A549 (cell line): Measurements from ENCODE around the gene ARMC9. TPM values are rescaled to one million over a fixed set of nuclear protein-coding genes. Genes with fewer than 3 reads are reported as not detected.

ENCODE experiments used
- ATAC-seq, 2 experiments: fragments of 200-7000 bp in 1 of 2; fragments of >200 bp in 1 of 2; cut with Nextera tagmentation in 1 of 2; cut with Tn5 transposase in 1 of 2; 3 replicates each; pipeline versions ENCODE4 v1.8.0 to v1.9.1; 2018 to 2020; ENCODE audit warnings: mild to moderate bottlenecking in 1 of 2, moderate library complexity in 1 of 2
- CTCF ChIA-PET: fragments of 300-600 bp; sonication (Branson Sonifier 250); formaldehyde crosslinking; extraction: SDS; loops from one replicate; lab custom pipeline; 2021; ENCODE audit warnings: antibody characterized with exemption, inconsistent platforms; lab: Yijun Ruan, JAX
- POLR2A ChIA-PET: fragments of 350-600 bp; formaldehyde crosslinking; extraction: SDS; loops from one replicate; lab custom pipeline; 2021; ENCODE audit warnings: antibody characterized with exemption, inconsistent platforms; lab: Yijun Ruan, JAX
- DNase-seq, 2 experiments: peaks; one replicate each; pipeline versions ENCODE4 v3.0.0 to v3.0.0-alpha.2; 2011 to 2016; ENCODE audit warnings: low read depth in 1 of 2, low spot score in 1 of 2
- FAIRE-seq: peaks from 2 replicates; lab custom pipeline; 2011; peaks lifted over from hg19 to GRCh38; lab: Jason Lieb, UNC
- H3K27ac ChIP-seq, 2 experiments: fragments of >200 bp; sonication (Bioruptor Twin); formaldehyde crosslinking; 3 replicates each; pipeline ENCODE4 v1.5.1; 2016 to 2017
- H3K4me1 ChIP-seq: fragments of >200 bp; sonication (Bioruptor Twin); formaldehyde crosslinking; 3 replicates; pipeline ENCODE4 v1.6.1; 2016
- H3K4me2 ChIP-seq: fragments of >200 bp; sonication (Bioruptor Twin); formaldehyde crosslinking; 3 replicates; pipeline ENCODE4 v1.6.1; 2016
- H3K4me3 ChIP-seq: fragments of >200 bp; sonication (Bioruptor Twin); formaldehyde crosslinking; 3 replicates; pipeline ENCODE4 v1.5.1; 2016
- H3K9me3 ChIP-seq: fragments of >200 bp; sonication (Bioruptor Twin); formaldehyde crosslinking; 3 replicates; pipeline ENCODE4 v1.6.1; 2016
- CBX8 ChIP-seq: fragments of 200-600 bp; sonication (generic); IDR thresholded peaks from 2 replicates; pipeline ENCODE4 v1.6.1; 2016
- CEBPB ChIP-seq, 2 experiments: fragments of >200 bp in 1 of 2; sonication (Bioruptor Twin) in 1 of 2; formaldehyde crosslinking in 1 of 2; IDR thresholded peaks; 2 replicates each; pipeline ENCODE4 v1.6.1; 2012 to 2016
- CHD2 ChIP-seq: fragments of 150-350 bp; IDR thresholded peaks from 2 replicates; pipeline ENCODE4 v1.6.1; 2014; ENCODE audit warnings: low read length; ENCODE audit not compliant: partially characterized antibody
- CHD4 ChIP-seq: fragments of 200-600 bp; sonication (generic); IDR thresholded peaks from 2 replicates; pipeline ENCODE4 v1.6.1; 2016; ENCODE audit warnings: antibody characterized with exemption, mild to moderate bottlenecking, borderline replicate concordance
- EHF ChIP-seq: fragments of 250-450 bp; sonication (Bioruptor Pico); IDR thresholded peaks from 2 replicates; pipeline ENCODE4 v1.5.0; 2020; ENCODE audit warnings: mild to moderate bottlenecking
- FOSL2 ChIP-seq, 2 experiments: fragments of 450-650 bp in 1 of 2; fragments of >200 bp in 1 of 2; sonication (Bioruptor Twin) in 1 of 2; formaldehyde crosslinking; IDR thresholded peaks; 2 replicates each; pipeline versions ENCODE4 v1.5.0 to v1.6.1; 2016 to 2020; ENCODE audit warnings: mild to moderate bottlenecking in 1 of 2, moderate library complexity in 1 of 2
- FOXS1 ChIP-seq: fragments of 250-450 bp; sonication (Bioruptor Pico); IDR thresholded peaks from 2 replicates; pipeline ENCODE4 v1.5.0; 2020; ENCODE audit warnings: mild to moderate bottlenecking, moderate library complexity
- GATA3 ChIP-seq: IDR thresholded peaks from 2 replicates; pipeline ENCODE4 v1.6.1; 2012; ENCODE audit warnings: borderline replicate concordance
- HEYL ChIP-seq: fragments of 250-450 bp; sonication (Bioruptor Pico); IDR thresholded peaks from 2 replicates; pipeline ENCODE4 v1.8.0; 2021; ENCODE audit warnings: mild to moderate bottlenecking, moderate library complexity
- HMGXB4 ChIP-seq: fragments of 250-450 bp; sonication (Bioruptor Pico); IDR thresholded peaks from 2 replicates; pipeline ENCODE4 v1.5.0; 2021; ENCODE audit warnings: mild to moderate bottlenecking, moderate library complexity, borderline replicate concordance
- HOXB13 ChIP-seq: fragments of 250-450 bp; sonication (Bioruptor Pico); IDR thresholded peaks from 2 replicates; pipeline ENCODE4 v1.5.0; 2020; ENCODE audit warnings: low read depth, mild to moderate bottlenecking, moderate library complexity
- JUNB ChIP-seq: fragments of >200 bp; sonication (Bioruptor Twin); formaldehyde crosslinking; IDR thresholded peaks from 2 replicates; pipeline ENCODE4 v1.6.1; 2016
- KDM1A ChIP-seq: fragments of 200-600 bp; sonication (generic); IDR thresholded peaks from 2 replicates; pipeline ENCODE4 v1.6.1; 2016; ENCODE audit warnings: low read depth, mild to moderate bottlenecking
- KDM5A ChIP-seq: fragments of 200-600 bp; sonication (generic); IDR thresholded peaks from 2 replicates; pipeline ENCODE4 v1.6.1; 2016; ENCODE audit warnings: antibody characterized with exemption, mild to moderate bottlenecking
- MAFK ChIP-seq: fragments of 450-650 bp; IDR thresholded peaks from 2 replicates; pipeline ENCODE4 v1.6.1; 2014; ENCODE audit not compliant: partially characterized antibody
- MAZ ChIP-seq: fragments of 150-350 bp; IDR thresholded peaks from 2 replicates; pipeline ENCODE4 v1.6.1; 2014; ENCODE audit warnings: antibody characterized with exemption, low read depth, low read length, borderline replicate concordance
- NR3C1 ChIP-seq: fragments of >200 bp; sonication (Bioruptor Twin); formaldehyde crosslinking; IDR thresholded peaks from 3 replicates; pipeline ENCODE4 v1.6.1; 2017
- PHF8 ChIP-seq: fragments of 200-600 bp; sonication (generic); IDR thresholded peaks from 2 replicates; pipeline ENCODE4 v1.6.1; 2016; ENCODE audit warnings: low read depth, mild to moderate bottlenecking, antibody characterized with exemption, moderate library complexity, borderline replicate concordance
- RAD21 ChIP-seq, 2 experiments: fragments of >200 bp in 1 of 2; sonication (Bioruptor Twin) in 1 of 2; formaldehyde crosslinking in 1 of 2; IDR thresholded peaks in 1 of 2; conservative IDR thresholded peaks in 1 of 2; 2 replicates in 1 of 2; 3 replicates in 1 of 2; pipeline ENCODE4 v1.6.1; 2012 to 2018; ENCODE audit warnings: inconsistent platforms in 1 of 2
- RCOR1 ChIP-seq: fragments of 150-350 bp; IDR thresholded peaks from 2 replicates; pipeline ENCODE4 v1.6.1; 2014; ENCODE audit warnings: antibody characterized with exemption, low read length, low read depth
- RFX5 ChIP-seq: fragments of 450-650 bp; IDR thresholded peaks from 2 replicates; pipeline ENCODE4 v1.7.1; 2014; ENCODE audit warnings: antibody characterized with exemption, mild to moderate bottlenecking, moderate library complexity
- SREBF2 ChIP-seq: fragments of 450-650 bp; IDR thresholded peaks from 2 replicates; pipeline ENCODE4 v1.6.1; 2014; ENCODE audit warnings: mild to moderate bottlenecking, moderate library complexity
- TFCP2L1 ChIP-seq: fragments of 250-450 bp; sonication (Bioruptor Pico); IDR thresholded peaks from 2 replicates; pipeline ENCODE4 v1.5.0; 2021; ENCODE audit warnings: mild to moderate bottlenecking
- ZC3H11A ChIP-seq: fragments of 450-650 bp; IDR thresholded peaks from 2 replicates; pipeline ENCODE4 v1.6.1; 2014; ENCODE audit warnings: antibody characterized with exemption, mild to moderate bottlenecking
- ZFP36 ChIP-seq: fragments of 450-650 bp; IDR thresholded peaks from 2 replicates; pipeline ENCODE4 v1.6.1; 2014; ENCODE audit warnings: borderline replicate concordance; ENCODE audit not compliant: partially characterized antibody
- ZSCAN20 ChIP-seq: fragments of 250-450 bp; sonication (Bioruptor Pico); IDR thresholded peaks from 2 replicates; pipeline ENCODE4 v1.8.0; 2022; ENCODE audit warnings: mild to moderate bottlenecking, moderate library complexity
- WGBS: methylation state at CpG from one replicate; pipeline ENCODE4 v1.1.6; 2017; ENCODE audit errors: missing lambda C conversion rate; 5-methylcytosine and 5-hydroxymethylcytosine counted together
- polyA plus RNA-seq, 4 experiments: library from polyadenylated mRNA; depleted of rRNA in 3 of 4; stranded (reverse); fragments of >200 nt; fragmentation: RNase III in 1 of 4; extraction: RNeasy Plus Mini Kit Qiagen cat#74134 plus additional on column Dnase treatment in 1 of 4; gene quantifications; 2 replicates in 3 of 4; 3 replicates in 1 of 4; pipeline ENCODE4 v1.2.3, GENCODE V29; 2011 to 2017
- TF ChIP-seq, protein P1 (sequence below): fragments of >200 bp; sonication (Bioruptor Twin); formaldehyde crosslinking; IDR thresholded peaks from 3 replicates; pipeline ENCODE4 v1.6.1; 2016
- TF ChIP-seq, protein P2 (sequence below): fragments of 450-650 bp; IDR thresholded peaks from 2 replicates; pipeline ENCODE4 v1.6.1; 2014; ENCODE audit warnings: antibody characterized with exemption

ARMC9 gene
- polyA plus RNA-seq, 2 of the 4 experiments (the other 2 are of a cell fraction): 12.0 to 14.1 TPM

DNA sequence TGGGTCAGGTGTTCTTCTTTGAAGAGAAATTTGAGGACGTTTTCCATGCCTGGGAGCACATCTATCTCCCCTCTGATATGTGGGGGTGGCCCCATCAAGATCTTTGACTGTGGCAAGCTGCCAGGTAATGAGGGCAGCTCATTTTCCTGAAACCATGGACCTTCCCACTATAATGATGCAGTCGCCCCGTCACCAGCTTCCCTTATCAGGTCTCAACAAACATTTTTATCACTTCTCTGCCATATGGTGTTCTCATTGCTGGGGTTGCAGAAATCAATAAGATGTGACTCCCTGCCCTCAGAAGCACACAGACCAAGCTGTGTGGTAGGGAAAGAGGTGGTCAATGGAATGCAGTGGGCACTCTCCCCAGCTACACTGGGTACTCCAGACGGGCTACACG lies 148.7 kb downstream of the ARMC9 start:
- H3K9me3 ChIP-seq: no peaks in the 10 kb centered on the region
- no peak for DNase-seq
- POLR2A ChIA-PET: no interaction called here
- CTCF ChIA-PET: interaction anchor here (0.9 to 1.8 kb wide), 6 partner anchors 11 to 120 kb away, joined by 3 to 6 read pairs (median 4); no protein-coding TSS in a partner anchor
- no peak for ATAC-seq
- no peak overlapping the region for H3K27ac ChIP-seq
- H3K4me3 ChIP-seq: no peak overlapping the region
- H3K4me1 ChIP-seq: no peaks in the 10 kb centered on the region
- 89% methylated on average over 5 of the region's 5 CpGs for WGBS
- H3K4me2 ChIP-seq: no peak overlapping the region
- FAIRE-seq: no peak
- no peak for TF ChIP-seq EHF
- TF ChIP-seq FOXS1: no peak
- no peak for TF ChIP-seq ZFP36
- no peak for TF ChIP-seq HEYL
- TF ChIP-seq, protein P1, sequence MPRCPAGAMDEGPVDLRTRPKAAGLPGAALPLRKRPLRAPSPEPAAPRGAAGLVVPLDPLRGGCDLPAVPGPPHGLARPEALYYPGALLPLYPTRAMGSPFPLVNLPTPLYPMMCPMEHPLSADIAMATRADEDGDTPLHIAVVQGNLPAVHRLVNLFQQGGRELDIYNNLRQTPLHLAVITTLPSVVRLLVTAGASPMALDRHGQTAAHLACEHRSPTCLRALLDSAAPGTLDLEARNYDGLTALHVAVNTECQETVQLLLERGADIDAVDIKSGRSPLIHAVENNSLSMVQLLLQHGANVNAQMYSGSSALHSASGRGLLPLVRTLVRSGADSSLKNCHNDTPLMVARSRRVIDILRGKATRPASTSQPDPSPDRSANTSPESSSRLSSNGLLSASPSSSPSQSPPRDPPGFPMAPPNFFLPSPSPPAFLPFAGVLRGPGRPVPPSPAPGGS: no peak
- TF ChIP-seq RFX5: no peak
- no peak for TF ChIP-seq CEBPB (IDR thresholded peaks at IDR 0.05)
- TF ChIP-seq, protein P2, sequence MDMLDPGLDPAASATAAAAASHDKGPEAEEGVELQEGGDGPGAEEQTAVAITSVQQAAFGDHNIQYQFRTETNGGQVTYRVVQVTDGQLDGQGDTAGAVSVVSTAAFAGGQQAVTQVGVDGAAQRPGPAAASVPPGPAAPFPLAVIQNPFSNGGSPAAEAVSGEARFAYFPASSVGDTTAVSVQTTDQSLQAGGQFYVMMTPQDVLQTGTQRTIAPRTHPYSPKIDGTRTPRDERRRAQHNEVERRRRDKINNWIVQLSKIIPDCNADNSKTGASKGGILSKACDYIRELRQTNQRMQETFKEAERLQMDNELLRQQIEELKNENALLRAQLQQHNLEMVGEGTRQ: no peak

- POLR2A ChIA-PET: no interaction called here
- FAIRE-seq: no peak
These were observed 149.2 kb downstream of the ARMC9 start for GRCh38 chr2:231347638-231348037.

GRCh38 chr2:231348173-231348572 lies 149.7 kb downstream of the ARMC9 start:
- ChIA-PET POLR2A (no interaction called here), CTCF (interaction anchor here (1.4 kb wide), 1 partner anchor 13 kb away, joined by 3 read pairs; no protein-coding TSS in a partner anchor)
- no peak overlapping the region for H3K27ac ChIP-seq
- no peaks in the 10 kb centered on the region for H3K9me3 ChIP-seq
- no peaks in the 10 kb centered on the region for H3K4me1 ChIP-seq
- DNase-seq: peak in 1 of 2 experiments; percentile 44
- H3K4me3 ChIP-seq: no peak overlapping the region
- no peak for FAIRE-seq
- WGBS: 74% methylated on average over 2 of the region's 2 CpGs
- peak in 1 of 2 experiments; percentile 44; a peak in 3 of 6 replicates for ATAC-seq
- no peak overlapping the region for H3K4me2 ChIP-seq
- TF ChIP-seq ZC3H11A (no peak), PHF8 (no peak), SREBF2 (no peak), CBX8 (no peak), RCOR1 (no peak), EHF (no peak), RAD21 (conservative IDR thresholded peaks at IDR 0.05 in 1 of 2, IDR thresholded peaks at IDR 0.05 in 1 of 2) (no peak), NR3C1 (no peak), CEBPB (IDR thresholded peaks at IDR 0.05) (no peak), HOXB13 (CRISPR knock-in tag) (no peak), KDM5A (no peak), FOSL2 (IDR thresholded peaks at IDR 0.05) (no peak), FOSL2 (CRISPR knock-in tag; IDR thresholded peaks at IDR 0.05) (no peak), JUNB (no peak), TFCP2L1 (CRISPR knock-in tag) (no peak), CHD4 (no peak), MAZ (no peak), GATA3 (no peak), CHD2 (no peak)

More at GRCh38 chr2:231347638-231348037, 149.2 kb downstream of the ARMC9 start:
- ATAC-seq (no peak), DNase-seq (no peak)
- H3K4me2 ChIP-seq: no peak overlapping the region
- TF ChIP-seq ZSCAN20 (CRISPR knock-in tag): no peak
- TF ChIP-seq CEBPB (IDR thresholded peaks at IDR 0.05): no peak
- no peak for TF ChIP-seq MAFK
- TF ChIP-seq PHF8: no peak
- no peak for TF ChIP-seq JUNB
- no peak for TF ChIP-seq SREBF2
- TF ChIP-seq HMGXB4 (CRISPR knock-in tag): no peak
- TF ChIP-seq KDM1A: no peak
- no peak overlapping the region for H3K4me3 ChIP-seq
- H3K9me3 ChIP-seq: no peaks in the 10 kb centered on the region
- no peaks in the 10 kb centered on the region for H3K4me1 ChIP-seq
- CTCF ChIA-PET: interaction anchor here (0.9 to 1.8 kb wide), 6 partner anchors 11 to 120 kb away, joined by 3 to 6 read pairs (median 4); no protein-coding TSS in a partner anchor
- 91% methylated on average over 1 of the region's 1 CpG for WGBS
- no peak overlapping the region for H3K27ac ChIP-seq
